SU-DHL-6 (cell line): ENCODE results near the gene NUP42.

Source experiments
- H2AFZ ChIP-seq: fragments of 200-600 bp; sonication (generic); 2 replicates; pipeline ENCODE4 v1.6.1; 2014; ENCODE audit warnings: low read depth, mild to moderate bottlenecking, moderate library complexity, mixed read lengths, antibody characterized with exemption, low read length; ENCODE audit not compliant: severe bottlenecking
- H3F3A ChIP-seq: fragments of 200-600 bp; shearing (Covaris generic); 2 replicates; pipeline ENCODE4 v1.6.0; 2016; ENCODE audit warnings: antibody characterized with exemption, mild to moderate bottlenecking; ENCODE audit not compliant: insufficient read depth
- H3K27ac ChIP-seq: fragments of 200-600 bp; sonication (generic); 2 replicates; pipeline ENCODE4 v1.5.1; 2016; ENCODE audit warnings: low read depth, mild to moderate bottlenecking, low read length, moderate library complexity, mixed read lengths
- H3K27me3 ChIP-seq: fragments of 200-600 bp; sonication (generic), shearing (Covaris generic); 2 replicates; pipeline ENCODE4 v1.6.0; 2014; ENCODE audit warnings: mild to moderate bottlenecking, low read length
- H3K36me3 ChIP-seq: fragments of 200-600 bp; sonication (generic); 2 replicates; pipeline ENCODE4 v1.6.1; 2014; ENCODE audit warnings: mild to moderate bottlenecking, low read length, mixed read lengths
- H3K4me2 ChIP-seq: fragments of 300-600, 200-600 bp; shearing (Covaris generic), sonication (generic); 2 replicates; pipeline ENCODE4 v1.6.0; 2014; ENCODE audit warnings: low read length, low read depth, mild to moderate bottlenecking; ENCODE audit not compliant: poor library complexity, severe bottlenecking
- H3K4me3 ChIP-seq: fragments of 200-600 bp; sonication (generic); 2 replicates; pipeline ENCODE4 v1.5.1; 2014; ENCODE audit warnings: antibody characterized with exemption, low read length, mild to moderate bottlenecking, mixed read lengths; ENCODE audit not compliant: insufficient read depth, poor library complexity, severe bottlenecking
- H3K79me2 ChIP-seq: fragments of 200-600 bp; sonication (generic); 2 replicates; pipeline ENCODE4 v1.6.1; 2014; ENCODE audit warnings: mild to moderate bottlenecking, low read length, moderate library complexity; ENCODE audit not compliant: insufficient read depth
- H3K9ac ChIP-seq: fragments of 200-600 bp; sonication (generic); 2 replicates; pipeline ENCODE4 v1.7.0; 2014; ENCODE audit warnings: mild to moderate bottlenecking, low read length
- H3K9me2 ChIP-seq: fragments of 200-600 bp; sonication (generic); replicated peaks from 2 replicates; pipeline ENCODE4 v1.6.1; 2014; ENCODE audit warnings: low read length; ENCODE audit not compliant: insufficient read depth
- H3K9me3 ChIP-seq: fragments of 200-600 bp; sonication (generic); 2 replicates; pipeline ENCODE4 v1.6.1; 2014; ENCODE audit warnings: low read length, mixed read lengths; ENCODE audit not compliant: insufficient read depth
- H4K20me1 ChIP-seq: fragments of 200-600 bp; sonication (generic); 2 replicates; pipeline ENCODE4 v1.6.1; 2014; ENCODE audit warnings: low read depth, mild to moderate bottlenecking, antibody characterized with exemption, low read length, moderate library complexity, mixed read lengths
- EZH2phosphoT487 ChIP-seq: fragments of 200-600 bp; sonication (generic), shearing (Covaris generic); conservative IDR thresholded peaks from 2 replicates; pipeline ENCODE4 v1.6.1; 2018; ENCODE audit warnings: mild to moderate bottlenecking, antibody characterized with exemption, low read length, moderate library complexity, mixed read lengths
- TF ChIP-seq, protein P1 (sequence below): fragments of 200-600 bp; sonication (generic); IDR thresholded peaks from one replicate; pipeline ENCODE4 v1.5.1; 2017; ENCODE audit warnings: antibody characterized with exemption, mild to moderate bottlenecking, low read length, moderate library complexity; ENCODE audit not compliant: insufficient read depth, poor library complexity, severe bottlenecking

The NUP42 gene

GRCh38 chr7:23136216-23136615 lies 45.6 kb upstream of the NUP42 start:
- Histone ChIP-seq H3K9me2 (no peaks in the 10 kb centered on the region), H2AFZ (no peak overlapping the region), H3K9ac (no peak overlapping the region), H3K36me3 (no peaks in the 10 kb centered on the region), H3K27ac (no peak overlapping the region), H3K4me2 (no peak overlapping the region), H3K27me3 (no peaks in the 10 kb centered on the region), H3K9me3 (no peaks in the 10 kb centered on the region), H3K79me2 (no peaks in the 10 kb centered on the region), H3F3A (no peaks in the 10 kb centered on the region), H3K4me3 (no peak overlapping the region), H4K20me1 (no peaks in the 10 kb centered on the region)
- no peak for TF ChIP-seq EZH2phosphoT487

- Histone ChIP-seq H3K27me3 (no peaks in the 10 kb centered on the region), H2AFZ (no peak overlapping the region), H3K9me3 (no peaks in the 10 kb centered on the region), H3K9ac (no peak overlapping the region), H3K36me3 (no peaks in the 10 kb centered on the region), H3K9me2 (no peaks in the 10 kb centered on the region), H4K20me1 (no peaks in the 10 kb centered on the region), H3F3A (no peaks in the 10 kb centered on the region), H3K79me2 (no peaks in the 10 kb centered on the region), H3K4me3 (no peak overlapping the region), H3K27ac (no peak overlapping the region), H3K4me2 (no peak overlapping the region)
- no peak for TF ChIP-seq EZH2phosphoT487
- TF ChIP-seq, protein P1, sequence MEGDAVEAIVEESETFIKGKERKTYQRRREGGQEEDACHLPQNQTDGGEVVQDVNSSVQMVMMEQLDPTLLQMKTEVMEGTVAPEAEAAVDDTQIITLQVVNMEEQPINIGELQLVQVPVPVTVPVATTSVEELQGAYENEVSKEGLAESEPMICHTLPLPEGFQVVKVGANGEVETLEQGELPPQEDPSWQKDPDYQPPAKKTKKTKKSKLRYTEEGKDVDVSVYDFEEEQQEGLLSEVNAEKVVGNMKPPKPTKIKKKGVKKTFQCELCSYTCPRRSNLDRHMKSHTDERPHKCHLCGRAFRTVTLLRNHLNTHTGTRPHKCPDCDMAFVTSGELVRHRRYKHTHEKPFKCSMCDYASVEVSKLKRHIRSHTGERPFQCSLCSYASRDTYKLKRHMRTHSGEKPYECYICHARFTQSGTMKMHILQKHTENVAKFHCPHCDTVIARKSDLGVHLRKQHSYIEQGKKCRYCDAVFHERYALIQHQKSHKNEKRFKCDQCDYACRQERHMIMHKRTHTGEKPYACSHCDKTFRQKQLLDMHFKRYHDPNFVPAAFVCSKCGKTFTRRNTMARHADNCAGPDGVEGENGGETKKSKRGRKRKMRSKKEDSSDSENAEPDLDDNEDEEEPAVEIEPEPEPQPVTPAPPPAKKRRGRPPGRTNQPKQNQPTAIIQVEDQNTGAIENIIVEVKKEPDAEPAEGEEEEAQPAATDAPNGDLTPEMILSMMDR, result no peak
These were observed 24.2 kb upstream of the NUP42 start for GRCh38 chr7:23157679-23158078.

DNA sequence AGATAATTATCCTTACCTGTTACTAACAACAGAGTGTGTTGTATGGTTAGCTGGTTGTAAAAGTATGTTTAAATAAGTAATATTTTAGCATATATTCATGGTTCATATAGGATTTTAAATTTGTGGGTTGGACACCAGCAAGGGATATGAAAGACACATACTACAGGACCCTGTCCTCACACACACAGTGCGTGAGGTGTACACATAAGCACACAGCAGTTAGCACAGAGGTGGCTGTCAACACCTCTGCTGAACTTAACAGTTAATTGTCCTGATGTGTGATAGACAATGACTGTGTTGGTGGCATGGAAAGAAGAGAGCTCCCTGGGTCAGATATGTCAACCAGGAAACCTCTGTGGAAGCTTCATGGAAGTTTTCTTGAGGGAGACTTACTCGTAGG lies 23.3 kb upstream of the NUP42 start:
- Histone ChIP-seq H3K36me3 (no peaks in the 10 kb centered on the region), H3F3A (no peaks in the 10 kb centered on the region), H3K9me3 (no peaks in the 10 kb centered on the region), H3K79me2 (no peaks in the 10 kb centered on the region), H3K9me2 (no peaks in the 10 kb centered on the region), H2AFZ (no peak overlapping the region), H3K4me3 (no peak overlapping the region), H3K9ac (no peak overlapping the region), H3K27ac (no peak overlapping the region), H3K27me3 (no peaks in the 10 kb centered on the region), H4K20me1 (no peaks in the 10 kb centered on the region), H3K4me2 (no peak overlapping the region)
- TF ChIP-seq, protein P1, result no peak
- no peak for TF ChIP-seq EZH2phosphoT487

DNA sequence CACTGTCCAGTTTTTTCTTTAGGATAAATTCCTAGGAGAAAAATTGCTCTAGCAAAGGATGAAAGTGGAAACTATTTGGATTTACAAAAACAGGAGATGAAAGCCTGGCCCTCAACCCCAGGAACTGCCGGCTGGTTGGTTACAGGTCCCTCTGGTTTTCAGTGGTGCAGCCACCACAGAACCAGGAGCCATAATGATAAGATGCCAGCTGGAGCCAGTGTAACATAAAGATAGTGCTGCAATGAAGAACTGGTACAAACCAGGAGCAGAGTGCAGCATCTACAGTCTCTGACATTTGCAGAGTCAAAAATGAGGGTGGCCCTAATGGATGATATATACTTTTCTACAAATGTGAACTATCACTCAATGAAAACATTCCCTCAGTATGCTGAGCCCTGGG lies 20.4 kb upstream of the NUP42 start:
- Histone ChIP-seq H3K9me3 (no peaks in the 10 kb centered on the region), H3K4me2 (no peak overlapping the region), H3K79me2 (no peaks in the 10 kb centered on the region), H2AFZ (no peak overlapping the region), H3K27ac (no peak overlapping the region), H4K20me1 (no peaks in the 10 kb centered on the region), H3K27me3 (no peaks in the 10 kb centered on the region), H3K36me3 (no peaks in the 10 kb centered on the region), H3F3A (0 out of 2 replicates have a peak, but pooled peaks cover 6% of the 10 kb centered on the region), H3K9me2 (no peaks in the 10 kb centered on the region), H3K9ac (no peak overlapping the region), H3K4me3 (no peak overlapping the region)
- TF ChIP-seq, protein P1, result no peak
- no peak for TF ChIP-seq EZH2phosphoT487
